Testis (tissue), 3 donors: ENCODE measurements around the gene KCNJ16. TPM values are rescaled to one million over a fixed set of nuclear protein-coding genes. Genes with fewer than 3 reads are reported as not detected.

Experiments used
- DNase-seq: peaks from one replicate; pipeline ENCODE4 v3.0.0-alpha.2; 2019
- H3K27ac ChIP-seq, 2 donors: fragments of 200-600 bp; sonication (generic); one replicate each; pipeline ENCODE4 v1.5.1; 2019
- H3K27me3 ChIP-seq: fragments of 200-600 bp; sonication (generic); one replicate; pipeline ENCODE4 v1.5.1; 2019
- H3K36me3 ChIP-seq: fragments of 200-600 bp; sonication (generic); one replicate; pipeline ENCODE4 v1.5.1; 2017; ENCODE audit warnings: low read depth; ENCODE audit errors: missing control alignments
- H3K4me1 ChIP-seq: fragments of 200-600 bp; sonication (generic); one replicate; pipeline ENCODE4 v1.5.1; 2019
- H3K4me3 ChIP-seq, 2 donors: fragments of 200-600 bp; sonication (generic); one replicate each; pipeline ENCODE4 v1.5.1; 2017 to 2019
- H3K9me3 ChIP-seq: fragments of 200-600 bp; sonication (generic); one replicate; pipeline ENCODE4 v1.5.1; 2017
- POLR2A ChIP-seq: fragments of 450-650 bp; IDR thresholded peaks from one replicate; pipeline ENCODE4 v1.6.1; 2017; ENCODE audit warnings: antibody characterized with exemption, mild to moderate bottlenecking, moderate library complexity
- WGBS, 2 donors: methylation state at CpG; one replicate each; pipeline ENCODE4 v1.1.5; 2018; 5-methylcytosine and 5-hydroxymethylcytosine counted together
- intact Hi-C: fragments of 100-400 bp; cut with DNase I; formaldehyde crosslinking; loops from one replicate; pipeline ENCODE4 v1.15.1; 2023; ENCODE audit warnings: low total_unique reads
- polyA plus RNA-seq: library from polyadenylated mRNA; stranded (reverse); fragments of 350-450 nt; fragmentation: Illumina TruSeq; extraction: RNeasy Lipid Tissue Mini Kit (QIAGEN cat#74804); gene quantifications from one replicate; pipeline ENCODE4 v1.2.3, GENCODE V29; 2014; ENCODE audit warnings: low read depth, low replicate concordance; ENCODE audit not compliant: insufficient read depth
- total RNA-seq, 2 donors: library from RNA; depleted of rRNA; stranded (reverse); fragments of >200 nt; gene quantifications; one replicate each; pipeline ENCODE4 v1.2.3, GENCODE V29; 2016
- TF ChIP-seq, protein P1 (sequence below), 3 experiments: fragments of 450-650 bp in 2 of 3; fragments of 200-600 bp in 1 of 3; sonication (generic) in 1 of 3; IDR thresholded peaks; one replicate each; pipeline ENCODE4 v1.5.1; 2016 to 2019; ENCODE audit warnings: antibody characterized with exemption in 3 of 3, mild to moderate bottlenecking in 2 of 3, moderate library complexity in 1 of 3

Gene KCNJ16
- total and polyA plus RNA-seq, 3 donors from 2014 or later = 2.0 to 3.7 (median 2.2) TPM

DNA sequence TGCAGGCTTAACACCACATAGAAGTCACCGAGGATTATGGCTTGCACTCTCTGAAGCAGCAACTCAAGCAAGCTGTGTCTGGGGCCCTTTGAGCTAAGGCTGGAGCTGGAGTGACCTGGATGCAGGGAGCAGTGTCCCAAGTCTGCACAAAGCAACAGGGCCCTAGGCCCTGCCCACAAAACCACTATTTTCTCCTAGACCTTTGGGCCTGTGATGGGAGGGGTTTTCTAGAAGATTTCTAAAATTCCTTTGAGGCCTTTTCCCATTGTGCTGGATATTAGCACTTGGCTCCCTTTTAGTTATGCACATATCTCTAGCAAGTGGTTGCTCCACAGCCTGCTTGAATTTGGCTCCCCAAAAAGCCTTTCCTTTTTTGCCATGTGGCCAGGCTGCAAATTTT is 44.5 kb downstream of the KCNJ16 start:
- H3K4me3 ChIP-seq = no peak overlapping the region
- H3K27me3 ChIP-seq = no peaks in the 10 kb centered on the region
- H3K9me3 ChIP-seq = no peaks in the 10 kb centered on the region
- 100% methylated on average over 1 of the region's 1 CpG; no CpG with 5 or more reads in 1 of the 2 donors for WGBS, 2 donors
- TF ChIP-seq, protein P1, sequence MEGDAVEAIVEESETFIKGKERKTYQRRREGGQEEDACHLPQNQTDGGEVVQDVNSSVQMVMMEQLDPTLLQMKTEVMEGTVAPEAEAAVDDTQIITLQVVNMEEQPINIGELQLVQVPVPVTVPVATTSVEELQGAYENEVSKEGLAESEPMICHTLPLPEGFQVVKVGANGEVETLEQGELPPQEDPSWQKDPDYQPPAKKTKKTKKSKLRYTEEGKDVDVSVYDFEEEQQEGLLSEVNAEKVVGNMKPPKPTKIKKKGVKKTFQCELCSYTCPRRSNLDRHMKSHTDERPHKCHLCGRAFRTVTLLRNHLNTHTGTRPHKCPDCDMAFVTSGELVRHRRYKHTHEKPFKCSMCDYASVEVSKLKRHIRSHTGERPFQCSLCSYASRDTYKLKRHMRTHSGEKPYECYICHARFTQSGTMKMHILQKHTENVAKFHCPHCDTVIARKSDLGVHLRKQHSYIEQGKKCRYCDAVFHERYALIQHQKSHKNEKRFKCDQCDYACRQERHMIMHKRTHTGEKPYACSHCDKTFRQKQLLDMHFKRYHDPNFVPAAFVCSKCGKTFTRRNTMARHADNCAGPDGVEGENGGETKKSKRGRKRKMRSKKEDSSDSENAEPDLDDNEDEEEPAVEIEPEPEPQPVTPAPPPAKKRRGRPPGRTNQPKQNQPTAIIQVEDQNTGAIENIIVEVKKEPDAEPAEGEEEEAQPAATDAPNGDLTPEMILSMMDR (IDR thresholded peaks at IDR 0.05) = no peak
- TF ChIP-seq POLR2A = no peak
- no peaks in the 10 kb centered on the region for H3K4me1 ChIP-seq
- H3K36me3 ChIP-seq = no peaks in the 10 kb centered on the region
- intact Hi-C loops = no loop called here
- DNase-seq = no peak
- H3K27ac ChIP-seq = no peak overlapping the region

DNA sequence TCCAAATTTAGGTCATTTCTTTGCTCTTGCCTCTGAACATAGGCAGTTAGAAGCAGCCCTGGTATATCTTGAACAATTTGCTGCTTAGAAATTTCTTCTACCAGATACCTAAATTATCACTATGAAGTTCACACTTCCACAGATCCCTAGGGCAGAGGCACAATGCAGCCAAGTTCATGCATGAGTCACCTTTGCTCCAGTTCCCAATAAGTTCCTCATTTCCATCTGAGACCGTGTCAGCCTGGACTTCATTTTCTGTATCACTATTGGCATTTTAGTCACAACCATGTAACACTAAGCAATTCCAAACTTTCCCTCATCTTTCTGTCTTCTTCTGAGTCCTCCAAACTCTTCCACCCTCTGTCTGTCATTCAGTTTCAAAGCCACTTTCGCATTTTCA is 45.0 kb downstream of the KCNJ16 start:
- 86 to 93% methylated on average over 2 of the region's 2 CpGs for WGBS, 2 donors
- no peak for DNase-seq
- H3K27me3 ChIP-seq = no peaks in the 10 kb centered on the region
- H3K27ac ChIP-seq = no peak overlapping the region
- H3K4me3 ChIP-seq = no peak overlapping the region
- intact Hi-C loops = no loop called here
- no peak for TF ChIP-seq POLR2A
- TF ChIP-seq, protein P1 (IDR thresholded peaks at IDR 0.05) = no peak
- H3K4me1 ChIP-seq = no peaks in the 10 kb centered on the region
- no peaks in the 10 kb centered on the region for H3K36me3 ChIP-seq
- no peaks in the 10 kb centered on the region for H3K9me3 ChIP-seq

DNA sequence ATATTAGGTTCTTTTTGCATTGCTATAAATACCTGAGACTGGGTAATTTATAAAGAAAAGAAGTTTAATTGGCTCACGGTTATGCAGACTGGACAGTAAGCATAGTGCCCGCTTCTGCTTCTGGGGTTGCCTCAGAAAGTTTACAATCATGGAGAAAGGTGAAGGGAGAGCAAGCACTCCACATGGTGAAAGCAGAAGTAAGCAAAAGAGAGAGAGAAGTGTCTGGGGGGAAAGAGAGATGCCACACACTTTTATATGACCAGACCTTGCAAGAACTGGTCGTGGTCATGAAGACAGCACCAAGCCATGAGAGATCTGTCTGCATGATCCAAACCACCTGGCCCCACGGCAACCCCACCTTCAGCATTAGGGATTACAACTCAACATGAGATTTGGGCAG is 45.4 kb downstream of the KCNJ16 start:
- Histone ChIP-seq H3K9me3 (no peaks in the 10 kb centered on the region), H3K4me3 (no peak overlapping the region), H3K27ac (no peak overlapping the region), H3K27me3 (no peaks in the 10 kb centered on the region), H3K36me3 (no peaks in the 10 kb centered on the region), H3K4me1 (no peaks in the 10 kb centered on the region)
- TF ChIP-seq, protein P1 (IDR thresholded peaks at IDR 0.05) = no peak
- no peak for TF ChIP-seq POLR2A
- intact Hi-C loops = no loop called here
- WGBS, 2 donors = 85 to 87% methylated on average over 4 of the region's 4 CpGs
- DNase-seq = no peak

DNA sequence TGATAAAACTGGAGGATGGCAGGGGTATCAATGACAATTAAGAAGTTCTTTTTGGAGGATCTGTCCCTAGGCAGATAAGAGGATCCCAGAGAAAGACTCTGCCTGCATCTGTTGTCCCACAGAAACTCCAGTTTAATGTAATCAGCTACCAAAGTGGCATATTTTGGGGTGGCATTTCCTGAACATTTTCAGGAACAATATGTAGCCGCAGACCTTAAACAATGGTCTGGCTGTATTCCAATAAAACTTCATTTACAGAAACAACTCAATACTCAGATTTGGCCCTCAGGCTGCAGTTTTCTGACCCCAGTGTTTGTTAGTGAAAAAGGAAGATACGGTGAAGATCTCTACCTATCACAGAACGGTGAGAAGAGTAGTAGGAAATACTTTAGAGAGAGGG is 46.1 kb downstream of the KCNJ16 start:
- DNase-seq = no peak
- Histone ChIP-seq H3K9me3 (no peaks in the 10 kb centered on the region), H3K27me3 (no peaks in the 10 kb centered on the region), H3K4me3 (no peak overlapping the region), H3K36me3 (no peaks in the 10 kb centered on the region), H3K4me1 (no peaks in the 10 kb centered on the region), H3K27ac (no peak overlapping the region)
- intact Hi-C loops = no loop called here
- WGBS, 2 donors = 82 to 86% methylated on average over 3 of the region's 3 CpGs
- TF ChIP-seq POLR2A = no peak
- TF ChIP-seq, protein P1 (IDR thresholded peaks at IDR 0.05) = no peak

DNA sequence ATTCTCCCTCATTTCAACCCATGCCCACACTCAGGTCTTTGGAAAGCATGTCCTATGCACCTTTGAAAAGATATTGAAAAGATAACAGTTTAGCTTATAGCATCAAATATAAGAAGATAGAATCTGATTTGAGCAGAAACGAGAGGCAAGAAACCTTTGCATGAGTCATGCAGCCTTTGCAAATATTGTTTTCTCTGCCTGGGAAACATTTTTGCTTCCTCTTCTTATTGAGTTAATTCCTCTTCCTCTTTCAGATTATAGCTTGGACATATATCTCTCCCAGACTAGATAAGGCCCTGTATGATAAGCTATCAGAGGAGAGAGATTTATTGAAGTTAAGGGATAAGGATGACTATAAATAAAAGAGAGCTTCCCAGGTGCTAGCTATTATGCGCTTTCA is 48.2 kb downstream of the KCNJ16 start:
- H3K4me1 ChIP-seq = no peaks in the 10 kb centered on the region
- 81 to 84% methylated on average over 2 of the region's 2 CpGs for WGBS, 2 donors
- H3K4me3 ChIP-seq = no peak overlapping the region
- H3K36me3 ChIP-seq = no peaks in the 10 kb centered on the region
- no peak overlapping the region for H3K27ac ChIP-seq
- TF ChIP-seq, protein P1 (IDR thresholded peaks at IDR 0.05) = no peak
- no peak for TF ChIP-seq POLR2A
- intact Hi-C loops = no loop called here
- H3K9me3 ChIP-seq = no peaks in the 10 kb centered on the region
- DNase-seq = no peak
- H3K27me3 ChIP-seq = no peaks in the 10 kb centered on the region
